H1 (cell line): ENCODE data around the gene SEPTIN2. TPM values are rescaled to one million over a fixed set of nuclear protein-coding genes. Genes with fewer than 3 reads are reported as not detected.

Experiments used
- BCL11A ChIP-seq, 2 experiments: IDR thresholded peaks; one replicate each; pipeline ENCODE4 v1.6.1; 2011; ENCODE audit warnings: low read depth in 2 of 2, low read length in 2 of 2, mild to moderate bottlenecking in 2 of 2
- BRCA1 ChIP-seq: IDR thresholded peaks from 2 replicates; pipeline ENCODE4 v1.6.1; 2012; ENCODE audit warnings: low read depth, low read length, improper control_type of control experiment
- CBX8 ChIP-seq: fragments of 300-800, 300-1000 bp; sonication (generic); IDR thresholded peaks from 2 replicates; pipeline ENCODE4 v1.7.1; 2016; ENCODE audit warnings: low read depth, low read length, borderline replicate concordance
- CEBPB ChIP-seq: IDR thresholded peaks from 2 replicates; pipeline ENCODE4 v1.6.1; 2012; ENCODE audit warnings: low read depth, low read length
- CHD7 ChIP-seq: fragments of 300-600 bp; sonication (generic); IDR thresholded peaks from 2 replicates; pipeline ENCODE4 v1.7.1; 2012; ENCODE audit warnings: low read length, moderate library complexity, mild to moderate bottlenecking, inconsistent platforms; ENCODE audit not compliant: insufficient replicate concordance
- EZH2 ChIP-seq: fragments of 200-600 bp; sonication (generic); IDR thresholded peaks from 2 replicates; pipeline ENCODE4 v1.7.1; 2012; ENCODE audit warnings: low read depth, mild to moderate bottlenecking, moderate library complexity, low read length, inconsistent platforms; ENCODE audit not compliant: severe bottlenecking
- GABPA ChIP-seq: IDR thresholded peaks from 2 replicates; pipeline ENCODE4 v1.6.1; 2011; ENCODE audit warnings: mild to moderate bottlenecking, low read length, moderate library complexity, borderline replicate concordance; ENCODE audit not compliant: insufficient read depth
- MAFK ChIP-seq: IDR thresholded peaks from 2 replicates; pipeline ENCODE4 v1.6.1; 2012; ENCODE audit warnings: low read depth, mild to moderate bottlenecking, improper control_type of control experiment, low read length
- SIX5 ChIP-seq: IDR thresholded peaks from 2 replicates; pipeline ENCODE4 v1.6.1; 2011; ENCODE audit warnings: mild to moderate bottlenecking, low read depth, low read length
- SUZ12 ChIP-seq: fragments of 200-600 bp; sonication (generic); IDR thresholded peaks from 2 replicates; pipeline ENCODE4 v1.6.1; 2012; ENCODE audit warnings: mild to moderate bottlenecking, inconsistent platforms, low read length, moderate library complexity, mixed read lengths
- USF2 ChIP-seq: IDR thresholded peaks from 2 replicates; pipeline ENCODE4 v1.6.1; 2011; ENCODE audit warnings: low read length, improper control_type of control experiment
- polyA plus RNA-seq, 7 experiments: library from polyadenylated mRNA; depleted of rRNA in 3 of 7; stranded (reverse) in 5 of 7; unstranded in 2 of 7; fragments of >200 nt in 5 of 7; fragments of 200-250 nt in 2 of 7; gene quantifications; 1 replicate in 5 of 7; 2 replicates in 1 of 7; 4 replicates in 1 of 7; pipeline versions ENCODE4 v1.2.1 to v1.2.3, GENCODE V29; 2011 to 2013; ENCODE audit warnings: missing spikeins in 2 of 7, mixed read lengths in 2 of 7
- total RNA-seq: library from RNA; stranded (reverse); fragmentation: NEBNext Ultra II Directional; extraction: Animal tissue kit (Norgen Biotek cat#: 25700); gene quantifications from 2 replicates; pipeline ENCODE4 v1.2.1, GENCODE V29; 2021

The SEPTIN2 gene
- total and polyA plus RNA-seq, 2 of the 8 experiments (the other 6 are each of a cell fraction or from before 2014, with no cell fraction given) = 392 to 650 TPM

- no peak for TF ChIP-seq CHD7
- TF ChIP-seq SUZ12 = no peak
- no peak for TF ChIP-seq BCL11A (IDR thresholded peaks at IDR 0.05; ENCODE audit: low read depth in 2 of 2, low read length in 2 of 2)
- no peak for TF ChIP-seq CEBPB
- no peak for TF ChIP-seq CBX8
- TF ChIP-seq GABPA = no peak
- TF ChIP-seq USF2 = no peak
- no peak for TF ChIP-seq BRCA1
- no peak for TF ChIP-seq EZH2
- no peak for TF ChIP-seq MAFK
- TF ChIP-seq SIX5 = no peak
Measured at GRCh38 chr2:241320394-241320793, 4.7 kb downstream of the SEPTIN2 start (continued).
